GM19035 (cell line): Measurements from ENCODE around the gene KRTAP10-10.
"Not testable (repeated sequence)": the region's sequence is repeated elsewhere in the genome, so short reads cannot be mapped to it uniquely, and the experiment has no call there.

Experiments
- ATAC-seq: cut with Tn5 transposase; IDR thresholded peaks from one replicate; pipeline ENCODE4 v1.9.1; 2021; ENCODE audit not compliant: unreplicated experiment

Gene KRTAP10-10

GRCh38 chr21:44637018-44637850 is at the start of gene KRTAP10-10:
Gene KRTAP10-10, plus strand, starts transcription at chr21:44637356. Its CDS starts 62 bp downstream, at chr21:44637418.
- ATAC-seq: no peak

GRCh38 chr21:44589094-44589493 is 48.1 kb upstream of the KRTAP10-10 start:
- ATAC-seq: no peak

- no peak for ATAC-seq
Observed at GRCh38 chr21:44589586-44590305, 47.4 kb upstream of the KRTAP10-10 start.

- no peak for ATAC-seq
Observed at GRCh38 chr21:44590311-44590721, 46.8 kb upstream of the KRTAP10-10 start.

GRCh38 chr21:44590897-44591800 is 46.0 kb upstream of the KRTAP10-10 start:
- ATAC-seq: not testable (repeated sequence)

- not testable (repeated sequence) for ATAC-seq
Observed at GRCh38 chr21:44591801-44592130, 45.4 kb upstream of the KRTAP10-10 start.

GRCh38 chr21:44592446-44593311 is 44.5 kb upstream of the KRTAP10-10 start, which contains the start of gene KRTAP10-6:
Gene KRTAP10-6, minus strand, starts transcription at chr21:44592505. Its CDS starts 21 bp downstream, at chr21:44592484.
- ATAC-seq: no peak

- ATAC-seq: no peak
Observed at GRCh38 chr21:44593598-44594405, 43.4 kb upstream of the KRTAP10-10 start.

GRCh38 chr21:44594406-44594916 is 42.7 kb upstream of the KRTAP10-10 start:
- no peak for ATAC-seq

GRCh38 chr21:44595524-44595923 is 41.6 kb upstream of the KRTAP10-10 start:
- no peak for ATAC-seq

- ATAC-seq: no peak
Observed at GRCh38 chr21:44596068-44596725, 41.0 kb upstream of the KRTAP10-10 start.

- ATAC-seq: no peak
Observed at GRCh38 chr21:44598061-44598460, 39.1 kb upstream of the KRTAP10-10 start.

GRCh38 chr21:44599264-44600029 is 37.7 kb upstream of the KRTAP10-10 start:
- no peak for ATAC-seq

- not testable (repeated sequence) for ATAC-seq
Observed at GRCh38 chr21:44600118-44600978, 36.8 kb upstream of the KRTAP10-10 start, which contains the start of gene KRTAP10-7. Gene KRTAP10-7, plus strand, starts transcription at chr21:44600597. Its CDS starts 25 bp downstream, at chr21:44600622.

- ATAC-seq: not testable (repeated sequence)
Observed at GRCh38 chr21:44601091-44601490, 36.1 kb upstream of the KRTAP10-10 start.

- no peak for ATAC-seq
Observed at GRCh38 chr21:44601596-44602462, 35.3 kb upstream of the KRTAP10-10 start.
